GM19467 (cell line): ENCODE results near the gene FIGNL2.

Source experiments
- ATAC-seq: cut with Tn5 transposase; IDR thresholded peaks from one replicate; pipeline ENCODE4 v1.9.1; 2021; ENCODE audit warnings: mild to moderate bottlenecking, moderate library complexity; ENCODE audit not compliant: unreplicated experiment

The FIGNL2 gene

DNA sequence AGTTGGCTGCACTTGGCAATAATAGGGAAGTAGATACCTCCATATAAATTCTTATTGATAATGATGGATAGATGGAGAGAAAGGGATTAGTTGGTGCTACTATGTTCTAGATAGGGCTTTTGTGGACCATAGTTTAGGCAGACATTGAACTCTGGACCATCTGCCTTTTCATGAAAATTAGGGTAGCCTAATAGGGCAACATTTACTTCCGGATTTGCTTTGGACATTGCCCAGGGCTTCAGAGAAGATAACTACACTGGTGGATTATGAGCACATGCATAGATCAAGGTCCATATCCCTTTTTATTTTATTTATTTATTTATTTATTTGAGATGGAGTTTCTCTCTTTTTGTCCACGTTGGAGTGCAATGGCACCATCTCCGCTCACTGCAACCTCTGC lies 70.5 kb downstream of the FIGNL2 start:
- no peak for ATAC-seq

DNA sequence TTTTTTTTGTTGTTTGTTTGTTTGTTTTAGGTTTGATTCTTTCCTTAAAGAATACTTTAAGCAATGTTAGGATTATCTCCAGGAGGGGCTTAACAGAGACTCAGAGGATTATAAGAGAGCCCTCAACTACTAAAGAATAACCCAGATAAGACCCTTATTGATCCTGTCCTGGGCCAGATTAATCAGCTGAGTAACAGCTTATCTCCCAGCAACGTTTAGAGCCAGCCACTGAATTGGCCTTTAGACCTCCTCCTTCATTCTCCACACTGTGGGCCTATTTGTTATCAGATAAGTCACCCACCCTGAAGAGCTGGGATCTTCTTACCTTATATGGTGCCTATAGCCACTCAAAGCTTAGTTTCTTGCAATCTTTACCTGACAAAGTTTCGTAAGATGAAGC lies 71.1 kb downstream of the FIGNL2 start:
- no peak for ATAC-seq

DNA sequence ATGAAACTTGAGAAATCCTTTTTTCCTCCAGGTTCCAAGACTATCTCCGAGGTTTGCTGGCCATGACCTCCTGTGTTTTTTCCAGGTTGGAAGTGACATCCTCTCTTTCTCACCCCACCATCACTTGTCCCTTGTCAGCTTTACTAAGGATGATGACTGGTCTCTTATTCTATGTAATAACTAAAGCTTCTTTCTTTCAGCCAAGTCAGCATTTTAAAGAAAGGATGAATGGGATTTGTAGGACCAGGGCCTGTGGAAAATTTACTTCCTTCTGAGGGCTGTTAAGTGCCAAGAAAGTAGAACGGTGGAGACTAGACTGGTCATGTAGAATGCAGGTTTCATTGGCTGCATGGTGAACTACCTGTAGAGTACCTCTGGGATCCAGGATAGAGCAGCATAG lies 73.6 kb downstream of the FIGNL2 start:
- no peak for ATAC-seq

DNA sequence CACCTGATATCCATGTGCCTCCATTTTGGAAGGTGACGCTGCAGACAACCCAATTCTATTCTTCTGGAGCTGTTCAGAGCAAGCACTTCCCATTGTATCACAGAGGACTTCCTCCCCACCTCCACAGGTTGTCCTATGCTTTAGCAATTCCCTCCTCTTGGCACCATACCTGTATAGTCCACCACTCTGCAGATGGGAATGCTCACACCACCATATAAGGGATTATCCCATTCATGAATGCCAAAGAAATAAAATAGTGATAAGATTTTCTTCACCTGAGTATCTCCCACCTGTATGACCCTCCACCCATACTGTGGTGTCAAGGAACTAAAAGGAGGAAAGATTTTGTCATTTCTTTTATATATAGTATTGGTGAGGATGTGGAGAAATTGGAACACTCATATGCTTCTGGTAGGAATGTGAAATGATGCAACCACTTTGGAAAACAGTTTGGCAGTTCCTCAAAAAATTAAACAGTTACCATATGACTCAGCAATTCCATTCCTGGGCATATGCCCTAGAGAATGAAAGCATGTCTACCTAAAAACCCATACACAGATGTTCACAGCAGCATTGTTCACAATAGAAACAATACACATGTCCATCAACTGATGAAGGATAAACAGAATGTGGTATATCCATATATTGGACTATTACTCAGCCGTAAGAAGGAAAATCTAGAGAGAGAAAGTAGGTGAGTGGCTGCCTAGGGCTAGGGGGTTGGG lies 75.2 kb downstream of the FIGNL2 start:
- no peak for ATAC-seq

DNA sequence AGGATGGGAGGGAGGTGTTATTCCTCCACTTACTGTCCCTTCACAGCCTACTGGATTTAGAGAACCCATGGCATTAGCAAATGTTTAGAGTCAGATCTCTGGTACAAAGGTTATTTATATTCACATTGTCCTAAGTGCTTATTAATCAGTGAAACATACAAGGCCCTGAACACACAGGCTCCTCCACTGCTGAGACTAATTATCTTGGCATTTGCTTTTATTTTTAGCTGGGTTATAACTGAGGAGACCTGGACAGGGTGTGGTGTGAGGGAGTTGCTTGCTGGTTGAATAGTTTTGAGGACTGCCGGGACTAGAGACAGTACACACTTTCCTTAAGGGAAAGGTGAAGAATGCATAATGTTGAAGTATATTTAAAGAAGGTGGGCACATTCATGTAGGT lies 77.5 kb downstream of the FIGNL2 start:
- ATAC-seq: no peak
